SK-N-SH (cell line): ENCODE data around the gene NEK6.

Experiments used
- CTCF ChIP-seq: fragments of 200-600 bp; sonication (generic); IDR thresholded peaks from 2 replicates; pipeline ENCODE4 v1.6.1; 2017; ENCODE audit warnings: antibody characterized with exemption, mild to moderate bottlenecking, moderate library complexity
- EP300 ChIP-seq, 2 experiments: IDR thresholded peaks; 2 replicates each; pipeline versions ENCODE4 v1.4.0 to v1.6.1; 2012; ENCODE audit warnings: borderline replicate concordance in 1 of 2, low read depth in 1 of 2, low read length in 1 of 2
- POLR2AphosphoS5 ChIP-seq: IDR thresholded peaks from 2 replicates; pipeline ENCODE4 v1.6.1; 2012; ENCODE audit warnings: low read depth, low read length

DNA sequence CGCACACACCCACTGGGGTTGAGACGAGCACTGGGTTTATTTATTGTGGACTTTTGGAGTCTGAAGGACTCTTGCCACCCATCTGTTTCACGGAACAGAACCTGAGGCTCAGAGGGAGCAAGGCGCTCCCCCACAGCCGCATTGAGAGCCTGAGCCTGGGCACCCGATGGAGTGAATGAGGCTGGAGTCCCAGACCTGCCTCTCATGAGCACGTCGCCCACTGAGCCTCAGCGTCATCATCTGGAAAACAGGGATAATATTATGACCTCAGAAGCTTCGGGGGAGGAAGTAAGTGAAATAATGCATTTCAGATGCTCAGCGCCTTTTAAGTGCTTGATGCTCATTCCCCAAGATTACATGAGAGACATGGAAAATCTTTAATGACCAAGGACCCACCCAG, 5.5 kb downstream of the NEK6 start:
- no peak for TF ChIP-seq EP300 (IDR thresholded peaks at IDR 0.05; ENCODE audit: borderline replicate concordance in 1 of 2, low read depth in 1 of 2, low read length in 1 of 2)
- no peak for TF ChIP-seq CTCF
- no peak for TF ChIP-seq POLR2AphosphoS5
